Type B pancreatic cell (in vitro differentiated cells): ENCODE data around the gene PRKCA. TPM values are rescaled to one million over a fixed set of nuclear protein-coding genes. Genes with fewer than 3 reads are reported as not detected.

Experiments
- DNase-seq: peaks from one replicate; pipeline ENCODE4 v3.0.0; 2021; ENCODE audit warnings: mixed read lengths; ENCODE audit not compliant: unreplicated experiment; ENCODE audit errors: extremely low spot score
- H3K27ac Mint-ChIP-seq: 2 replicates; pipeline ENCODE4 v1.8.0; 2021; ENCODE audit warnings: mild to moderate bottlenecking, mixed read lengths
- H3K27me3 Mint-ChIP-seq: 2 replicates; pipeline ENCODE4 v1.8.0; 2021; ENCODE audit warnings: mixed read lengths
- H3K36me3 Mint-ChIP-seq: 2 replicates; pipeline ENCODE4 v1.8.0; 2021; ENCODE audit warnings: mixed read lengths
- H3K4me1 Mint-ChIP-seq: one replicate; pipeline ENCODE4 v1.8.0; 2021; ENCODE audit warnings: mixed read lengths; ENCODE audit not compliant: unreplicated experiment
- H3K4me3 Mint-ChIP-seq: 2 replicates; pipeline ENCODE4 v1.8.0; 2021; ENCODE audit warnings: mild to moderate bottlenecking, mixed read lengths
- H3K9me3 Mint-ChIP-seq: 2 replicates; pipeline ENCODE4 v1.8.0; 2021; ENCODE audit warnings: mixed read lengths
- CTCF ChIP-seq: fragments of 200-600 bp; sonication (generic); conservative IDR thresholded peaks from 2 replicates; pipeline ENCODE4 v1.5.0; 2021; ENCODE audit warnings: antibody characterized with exemption, mild to moderate bottlenecking
- total RNA-seq: library from RNA; stranded (reverse); gene quantifications from 2 replicates; pipeline ENCODE4 v1.2.1, GENCODE V29; 2021; ENCODE audit warnings: low replicate concordance

The PRKCA gene
- total RNA-seq, 1 donor from 2014 or later, result 16.1 TPM

- no peak for DNase-seq
- Mint-ChIP-seq H3K9me3 (no peaks in the 10 kb centered on the region), H3K27ac (no peak overlapping the region), H3K27me3 (peaks cover 3% of the 10 kb centered on the region), H3K4me3 (no peak overlapping the region), H3K36me3 (no peaks in the 10 kb centered on the region), H3K4me1 (no peaks in the 10 kb centered on the region)
- TF ChIP-seq CTCF, result no peak
Measured at GRCh38 chr17:66526827-66527226, 224.4 kb downstream of the PRKCA start.

GRCh38 chr17:66527335-66527734 lies 224.9 kb downstream of the PRKCA start:
- no peak for TF ChIP-seq CTCF
- no peaks in the 10 kb centered on the region for H3K4me1 Mint-ChIP-seq
- H3K27ac Mint-ChIP-seq, result no peak overlapping the region
- no peaks in the 10 kb centered on the region for H3K9me3 Mint-ChIP-seq
- no peaks in the 10 kb centered on the region for H3K36me3 Mint-ChIP-seq
- DNase-seq, result no peak
- no peak overlapping the region for H3K4me3 Mint-ChIP-seq
- H3K27me3 Mint-ChIP-seq, result peaks cover 2% of the 10 kb centered on the region

- Mint-ChIP-seq H3K4me3 (no peak overlapping the region), H3K27ac (no peak overlapping the region), H3K27me3 (peaks cover 6% of the 10 kb centered on the region), H3K9me3 (no peaks in the 10 kb centered on the region), H3K36me3 (no peaks in the 10 kb centered on the region), H3K4me1 (peaks cover 32% of the 10 kb centered on the region)
- no peak for DNase-seq
- TF ChIP-seq CTCF, result no peak
Measured at GRCh38 chr17:66531851-66532295, 229.5 kb downstream of the PRKCA start.

GRCh38 chr17:66533572-66533971 lies 231.2 kb downstream of the PRKCA start:
- peak overlapping the region; percentile 58 for H3K4me3 Mint-ChIP-seq
- TF ChIP-seq CTCF, result peak; percentile 24
- no peak for DNase-seq

GRCh38 chr17:66533986-66534385 lies 231.6 kb downstream of the PRKCA start:
- DNase-seq, result no peak
- Mint-ChIP-seq H3K4me3 (no peak overlapping the region), H3K36me3 (no peaks in the 10 kb centered on the region), H3K27ac (peak overlapping the region; percentile 44), H3K9me3 (no peaks in the 10 kb centered on the region), H3K27me3 (peaks cover 6% of the 10 kb centered on the region), H3K4me1 (peaks cover 32% of the 10 kb centered on the region)
- TF ChIP-seq CTCF, result no peak

More at GRCh38 chr17:66533572-66533971, 231.2 kb downstream of the PRKCA start:
- Mint-ChIP-seq H3K36me3 (no peaks in the 10 kb centered on the region), H3K27ac (peak overlapping the region; percentile 44), H3K4me1 (peaks cover 32% of the 10 kb centered on the region), H3K9me3 (no peaks in the 10 kb centered on the region), H3K27me3 (peaks cover 6% of the 10 kb centered on the region)

- H3K4me3 Mint-ChIP-seq, result no peak overlapping the region
- peaks cover 41% of the 10 kb centered on the region for H3K4me1 Mint-ChIP-seq
- TF ChIP-seq CTCF, result no peak
- H3K27ac Mint-ChIP-seq, result no peak overlapping the region
- H3K9me3 Mint-ChIP-seq, result no peaks in the 10 kb centered on the region
- no peak for DNase-seq
- H3K27me3 Mint-ChIP-seq, result peaks cover 6% of the 10 kb centered on the region
- H3K36me3 Mint-ChIP-seq, result no peaks in the 10 kb centered on the region
Measured at GRCh38 chr17:66535611-66536010, 233.2 kb downstream of the PRKCA start.
